HG02623 (cell line): ENCODE results near the gene PTPRN2.

ENCODE experiments used
- ATAC-seq: cut with Tn5 transposase; IDR thresholded peaks from one replicate; pipeline ENCODE4 v1.9.1; 2021; ENCODE audit warnings: moderate library complexity; ENCODE audit not compliant: unreplicated experiment

PTPRN2 gene

GRCh38 chr7:157769526-157770215 is 818.0 kb downstream of the PTPRN2 start:
- ATAC-seq, result no peak

GRCh38 chr7:157769086-157769485 is 818.5 kb downstream of the PTPRN2 start:
- no peak for ATAC-seq

DNA sequence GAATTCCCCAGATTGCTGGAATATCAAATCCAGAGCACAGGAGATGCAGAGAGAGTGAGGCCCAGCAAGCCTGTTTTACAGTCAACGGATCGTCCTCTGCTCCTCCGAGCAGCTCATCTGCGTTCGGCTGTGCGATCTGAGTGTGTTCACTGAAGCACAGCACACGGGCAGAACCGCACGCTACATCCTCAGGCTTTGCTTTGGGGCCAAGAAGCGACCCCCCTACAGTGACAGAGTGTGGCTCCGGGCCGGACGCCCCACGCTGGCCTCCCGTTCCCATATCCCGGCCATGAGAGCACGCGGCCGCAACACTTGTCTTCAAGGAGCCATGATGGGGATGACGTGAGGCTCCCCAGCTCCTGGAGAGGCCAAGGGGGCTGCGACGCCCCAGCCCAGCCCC is 819.4 kb downstream of the PTPRN2 start:
- no peak for ATAC-seq

DNA sequence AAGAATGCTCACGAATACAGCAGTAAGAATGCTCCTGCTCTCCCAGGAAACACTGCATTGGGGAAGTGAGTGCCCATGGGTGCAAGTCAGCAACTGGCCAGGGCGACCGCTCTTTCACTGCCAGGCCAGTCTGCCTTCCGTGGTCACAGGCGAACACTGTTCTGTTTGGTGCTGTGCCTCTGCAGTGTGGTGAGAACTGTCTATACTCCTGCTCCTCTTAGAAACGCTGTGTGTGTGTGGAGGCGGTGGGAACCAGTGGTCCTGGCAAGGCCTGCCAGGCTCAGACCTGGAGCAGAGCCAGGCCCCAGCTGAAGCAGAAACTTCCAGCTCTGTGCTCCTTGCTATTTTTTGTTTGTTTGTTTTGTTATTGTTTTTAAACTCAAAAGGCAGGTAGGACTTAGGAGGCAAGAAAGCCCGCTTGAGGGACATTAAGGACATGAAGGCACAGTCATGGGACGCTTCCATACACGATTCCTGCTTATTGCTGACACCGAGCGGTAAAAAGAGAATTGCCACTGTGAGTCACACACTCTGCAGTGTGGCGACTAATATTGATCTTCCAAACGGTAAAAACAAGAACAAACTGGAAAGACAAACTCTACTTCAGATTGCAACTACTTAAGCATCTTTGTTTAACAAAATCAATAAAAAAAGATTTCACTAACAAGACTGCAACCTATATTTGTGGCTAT is 820.0 kb downstream of the PTPRN2 start:
- no peak for ATAC-seq

GRCh38 chr7:157766098-157766497 is 821.5 kb downstream of the PTPRN2 start:
- ATAC-seq, result no peak

DNA sequence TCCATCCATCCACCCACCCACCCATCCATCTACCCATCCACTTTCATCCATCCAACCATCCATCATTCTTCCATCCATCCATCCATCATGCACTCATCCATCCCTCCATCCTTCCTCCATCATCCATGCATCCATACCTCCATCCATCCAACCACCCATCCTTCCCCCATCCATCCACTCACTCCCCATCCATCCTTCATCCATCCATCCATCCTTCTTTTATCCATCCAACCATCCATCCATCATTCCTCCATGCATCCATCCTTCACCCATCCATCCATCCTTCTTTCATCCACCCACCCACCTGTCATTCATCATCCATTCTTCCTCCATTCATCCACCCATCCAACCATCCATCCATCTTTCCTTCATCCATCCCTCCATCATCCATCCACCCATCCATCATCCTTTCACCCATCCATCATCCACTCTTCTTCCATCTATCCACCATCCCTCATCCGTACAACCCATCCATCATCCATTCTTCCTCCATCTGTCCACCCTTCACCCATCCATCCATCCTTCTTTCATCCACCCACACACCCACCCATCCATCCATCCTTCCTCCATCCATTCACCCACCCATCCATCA is 822.6 kb downstream of the PTPRN2 start:
- no peak for ATAC-seq

GRCh38 chr7:157764193-157764592 is 823.4 kb downstream of the PTPRN2 start:
- ATAC-seq, result no peak

- ATAC-seq, result no peak
These were observed 824.2 kb downstream of the PTPRN2 start for GRCh38 chr7:157763279-157764000.

DNA sequence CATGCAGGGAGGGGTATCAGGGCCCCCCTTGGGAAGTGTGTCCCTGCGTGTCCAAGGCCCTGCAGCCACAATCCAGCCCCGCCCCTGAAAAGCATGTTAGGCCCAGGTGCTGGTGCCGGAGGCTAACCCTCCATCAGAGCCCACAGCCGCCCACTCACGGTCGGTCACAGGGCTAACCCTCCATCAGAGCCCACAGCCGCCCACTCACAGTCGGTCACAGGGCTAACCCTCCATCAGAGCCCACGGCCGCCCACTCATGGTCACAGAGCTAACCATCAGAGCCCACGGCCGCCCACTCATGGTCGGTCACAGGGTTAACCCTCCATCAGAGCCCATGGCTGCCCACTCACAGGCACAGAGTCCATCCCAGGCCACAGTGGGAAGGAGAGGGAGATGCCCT is 824.8 kb downstream of the PTPRN2 start:
- no peak for ATAC-seq

DNA sequence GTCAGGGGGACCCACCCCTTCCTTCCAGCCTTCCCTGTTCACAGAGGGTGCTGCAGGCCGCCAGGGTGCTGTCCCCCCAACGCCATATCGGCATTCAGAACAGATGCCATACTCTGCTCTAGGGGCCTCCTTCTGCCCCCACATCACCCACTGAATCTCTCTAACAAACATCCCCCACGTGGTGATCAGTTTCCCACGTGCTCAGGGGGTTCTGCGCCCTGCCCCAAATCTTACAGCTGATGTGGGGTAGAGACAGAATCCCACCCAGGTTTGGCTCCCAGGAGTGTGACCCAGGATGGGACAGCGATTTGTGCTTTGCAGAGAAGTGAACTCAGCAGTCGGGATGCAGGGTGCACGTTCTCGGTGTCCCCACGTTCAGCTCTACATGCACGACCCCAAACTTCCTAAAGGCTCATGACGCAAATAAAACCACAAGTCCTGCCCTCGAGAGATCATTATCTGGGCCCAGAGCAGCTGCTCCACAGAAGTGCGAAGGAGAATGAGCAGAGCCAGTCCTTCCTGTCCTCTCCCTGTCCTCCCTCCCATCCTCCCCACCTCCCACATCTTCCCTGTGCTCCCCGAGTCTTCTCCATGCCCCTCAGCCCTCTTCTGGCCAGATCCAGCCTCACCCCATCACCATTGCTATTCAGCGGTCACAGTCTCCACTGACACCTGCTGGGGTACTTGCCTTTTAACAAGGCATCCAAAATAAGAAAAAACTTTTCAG is 827.5 kb downstream of the PTPRN2 start:
- no peak for ATAC-seq

GRCh38 chr7:157759246-157759805 is 828.3 kb downstream of the PTPRN2 start:
- no peak for ATAC-seq

DNA sequence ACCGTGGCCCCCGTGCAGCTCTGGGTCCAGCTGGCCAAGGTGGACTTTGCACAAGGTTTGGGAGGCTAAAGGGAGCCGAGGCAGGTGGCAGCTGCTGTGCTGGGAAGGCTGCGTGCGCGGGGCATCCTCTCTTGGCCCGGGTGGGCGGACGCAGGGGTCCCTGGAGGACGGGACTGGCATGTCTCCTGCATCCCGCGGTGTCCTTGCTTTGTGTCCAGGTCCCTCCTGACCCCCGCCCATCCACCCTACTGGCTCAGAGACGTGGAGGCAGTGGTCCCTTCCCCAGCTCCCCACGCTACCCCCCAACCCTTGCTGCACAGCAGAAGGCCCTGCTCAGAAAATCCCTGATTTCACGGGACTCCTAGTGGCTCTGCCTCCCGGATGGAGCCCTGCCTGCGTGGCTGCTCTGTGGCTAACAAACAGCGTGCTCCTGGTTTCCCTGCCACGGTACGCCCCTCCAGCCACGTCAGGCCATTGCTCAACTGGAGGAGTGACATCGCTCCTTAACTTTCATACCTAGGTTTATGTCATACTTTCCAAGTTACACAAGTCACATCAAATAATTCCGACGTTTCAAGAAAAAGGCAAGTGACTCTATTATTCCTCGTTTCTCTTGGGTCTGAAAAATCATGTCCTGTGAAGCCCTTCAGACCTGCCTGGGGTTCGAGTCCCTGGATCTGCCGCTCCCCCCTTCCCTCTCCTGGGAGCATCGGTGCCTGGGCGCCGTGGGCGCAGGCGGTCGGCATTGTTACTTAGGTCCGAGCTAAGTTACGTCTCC is 829.0 kb downstream of the PTPRN2 start:
- no peak for ATAC-seq

GRCh38 chr7:157757776-157758467 is 829.7 kb downstream of the PTPRN2 start:
- no peak for ATAC-seq

- ATAC-seq, result no peak
These were observed 830.4 kb downstream of the PTPRN2 start for GRCh38 chr7:157757211-157757610.

GRCh38 chr7:157755741-157756140 is 831.9 kb downstream of the PTPRN2 start:
- ATAC-seq, result no peak

DNA sequence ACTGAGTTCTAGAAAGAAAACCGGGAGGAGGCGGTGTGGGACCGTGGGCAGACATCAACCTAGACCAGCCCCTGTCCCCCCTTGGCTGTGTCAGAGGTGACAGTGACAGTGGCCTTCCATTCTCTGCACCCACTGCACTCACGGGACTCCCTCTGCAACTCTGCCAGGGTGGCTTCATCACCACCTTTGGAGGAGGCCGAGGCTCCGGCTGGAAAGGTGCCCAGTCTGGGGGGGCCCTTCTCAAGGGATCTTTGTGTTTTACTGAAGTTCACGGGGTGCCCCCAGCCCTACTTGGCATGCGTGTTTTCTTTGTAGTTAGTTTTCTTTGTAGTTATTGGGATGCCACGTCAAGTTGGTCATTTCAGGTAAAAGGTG is 833.2 kb downstream of the PTPRN2 start:
- ATAC-seq, result no peak

- ATAC-seq, result no peak
These were observed 833.8 kb downstream of the PTPRN2 start for GRCh38 chr7:157753713-157754415.

- no peak for ATAC-seq
These were observed 834.8 kb downstream of the PTPRN2 start for GRCh38 chr7:157752832-157753291.
